ENCODE results near the gene DACH1. TPM values are rescaled to one million over a fixed set of nuclear protein-coding genes. Genes with fewer than 3 reads are reported as not detected.

Gene DACH1
- total and polyA plus RNA-seq, 9 of the 15 experiments (the other 6 are each of a cell fraction or from before 2014, with no cell fraction given) = 0.04 to 0.07 (median 0.04) TPM; not detected in 2

- H3K27ac ChIP-seq (ENCODE audit: extremely low read depth, low read depth, low read length) = no peak overlapping the region
- H3K4me1 ChIP-seq (replicated peaks in 1 of 2; ENCODE audit: control insufficient read depth in 2 of 2, insufficient read depth in 2 of 2, low read length in 2 of 2) = no peaks in the 10 kb centered on the region
- ATAC-seq (no peak), FAIRE-seq (no peak), DNase-seq (ENCODE audit: extremely low read depth in 1 of 4, low spot score in 3 of 4) (no peak)
- no peaks in the 10 kb centered on the region for H3K79me2 ChIP-seq (ENCODE audit: control insufficient read depth, insufficient read depth, low read length)
- BruUV-seq (replicated peaks) = no TSS peak
- in situ Hi-C loops (cut with MboI) (no loop called here), intact Hi-C loops (cut with micrococcal nuclease) (no loop called here)
- H3K4me2 ChIP-seq (ENCODE audit: insufficient read depth, low read length) = no peak overlapping the region
- no peaks in the 10 kb centered on the region for H4K20me1 ChIP-seq (replicated peaks; ENCODE audit: control insufficient read depth, insufficient read depth, low read length)
- no peaks in the 10 kb centered on the region for H3K27me3 ChIP-seq (ENCODE audit: control insufficient read depth in 2 of 2, insufficient read depth in 2 of 2, low read length in 2 of 2)
- H3K4me3 ChIP-seq = no peak overlapping the region
- POLR2A ChIA-PET = no interaction called here
- H3K9me1 ChIP-seq (ENCODE audit: control insufficient read depth, insufficient read depth, low read length) = no peaks in the 10 kb centered on the region
- 8% methylated on average over 2 of the region's 2 CpGs for WGBS (ENCODE audit: insufficient coverage, low coverage, missing lambda C conversion rate)
- CTCF ChIA-PET (ENCODE audit: low intra/inter-chr PET ratio) = no interaction called here
- H2AFZ ChIP-seq (ENCODE audit: low read depth, low read length) = no peak overlapping the region
- H3K9ac ChIP-seq (ENCODE audit: insufficient read depth in 1 of 2, low read depth in 2 of 2, low read length in 2 of 2) = no peak overlapping the region
- no peaks in the 10 kb centered on the region for H3K36me3 ChIP-seq (ENCODE audit: control insufficient read depth, insufficient read depth, low read length)
- TF ChIP-seq ATF2 (CRISPR knock-in tag; IDR thresholded peaks at IDR 0.05) (no peak), GTF2B (IDR thresholded peaks at IDR 0.05; ENCODE audit: extremely low read depth, insufficient read length) (no peak), FOXA1 (IDR thresholded peaks at IDR 0.05; ENCODE audit: borderline replicate concordance) (no peak), ZZZ3 (IDR thresholded peaks at IDR 0.05) (no peak), ZC3H8 (IDR thresholded peaks at IDR 0.05) (no peak), PTBP1 (IDR thresholded peaks at IDR 0.05; ENCODE audit: low read depth, low read length) (no peak), ERF (CRISPR knock-in tag; IDR thresholded peaks at IDR 0.05) (no peak), FOS (IDR thresholded peaks at IDR 0.05; ENCODE audit: extremely low read depth, insufficient read length) (no peak), TFAM (CRISPR knock-in tag; conservative IDR thresholded peaks at IDR 0.05) (no peak), KLF16 (IDR thresholded peaks at IDR 0.05) (no peak)
- H3K9me3 ChIP-seq (replicated peaks; ENCODE audit: control insufficient read depth, insufficient read depth, low read depth, low read length) = no peaks in the 10 kb centered on the region
Observed at GRCh38 chr13:71758828-71759227, 108.2 kb downstream of the DACH1 start.

Measured in K562 (cell line).